Measurements from ENCODE around the gene TMEM131. TPM values are rescaled to one million over a fixed set of nuclear protein-coding genes. Genes with fewer than 3 reads are reported as not detected.
A peak's percentile ranks its signal among the peaks of the same experiment; 100 is the strongest.

Gene TMEM131
- total RNA-seq, 1 donor from 2014 or later, result 59.4 TPM

GRCh38 chr2:97983134-97983533 is 12.6 kb downstream of the TMEM131 start:
- Histone ChIP-seq H3F3A (ENCODE audit: low read depth) (peaks cover 15% of the 10 kb centered on the region), H3K4me2 (peak overlapping the region; percentile 25), H3K27me3 (no peaks in the 10 kb centered on the region), H3K9ac (no peak overlapping the region), H3K4me3 (no peak overlapping the region), H3K4me1 (peaks cover 14% of the 10 kb centered on the region), H3K36me3 (no peaks in the 10 kb centered on the region), H4K20me1 (ENCODE audit: low read depth) (peaks cover 7% of the 10 kb centered on the region), H3K79me2 (ENCODE audit: low read depth) (peaks cover 91% of the 10 kb centered on the region), H2AFZ (replicated peaks) (no peak overlapping the region), H3K9me3 (ENCODE audit: low read depth) (no peaks in the 10 kb centered on the region), H3K27ac (peak overlapping the region; percentile 5)
- Mint-ChIP-seq H3K4me3 (no peak overlapping the region), H3K27ac (no peak overlapping the region), H3K27me3 (ENCODE audit: insufficient read depth, low read depth) (no peaks in the 10 kb centered on the region), H3K9me3 (peaks cover 38% of the 10 kb centered on the region), H3K36me3 (peaks cover 42% of the 10 kb centered on the region), H3K4me1 (peaks cover 3% of the 10 kb centered on the region)
- DNase-seq (ENCODE audit: low spot score), result no peak
- no peak for TF ChIP-seq EZH2phosphoT487 (IDR thresholded peaks at IDR 0.05)
- TF ChIP-seq, protein P1, sequence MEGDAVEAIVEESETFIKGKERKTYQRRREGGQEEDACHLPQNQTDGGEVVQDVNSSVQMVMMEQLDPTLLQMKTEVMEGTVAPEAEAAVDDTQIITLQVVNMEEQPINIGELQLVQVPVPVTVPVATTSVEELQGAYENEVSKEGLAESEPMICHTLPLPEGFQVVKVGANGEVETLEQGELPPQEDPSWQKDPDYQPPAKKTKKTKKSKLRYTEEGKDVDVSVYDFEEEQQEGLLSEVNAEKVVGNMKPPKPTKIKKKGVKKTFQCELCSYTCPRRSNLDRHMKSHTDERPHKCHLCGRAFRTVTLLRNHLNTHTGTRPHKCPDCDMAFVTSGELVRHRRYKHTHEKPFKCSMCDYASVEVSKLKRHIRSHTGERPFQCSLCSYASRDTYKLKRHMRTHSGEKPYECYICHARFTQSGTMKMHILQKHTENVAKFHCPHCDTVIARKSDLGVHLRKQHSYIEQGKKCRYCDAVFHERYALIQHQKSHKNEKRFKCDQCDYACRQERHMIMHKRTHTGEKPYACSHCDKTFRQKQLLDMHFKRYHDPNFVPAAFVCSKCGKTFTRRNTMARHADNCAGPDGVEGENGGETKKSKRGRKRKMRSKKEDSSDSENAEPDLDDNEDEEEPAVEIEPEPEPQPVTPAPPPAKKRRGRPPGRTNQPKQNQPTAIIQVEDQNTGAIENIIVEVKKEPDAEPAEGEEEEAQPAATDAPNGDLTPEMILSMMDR (IDR thresholded peaks at IDR 0.05), result no peak
- no peak for TF ChIP-seq EZH2 (IDR thresholded peaks at IDR 0.05)

- H3K27me3 ChIP-seq, result no peaks in the 10 kb centered on the region
- Mint-ChIP-seq H3K4me3 (no peak overlapping the region), H3K27me3 (ENCODE audit: insufficient read depth, low read depth) (no peaks in the 10 kb centered on the region), H3K27ac (no peak overlapping the region), H3K36me3 (peaks cover 43% of the 10 kb centered on the region), H3K9me3 (peaks cover 34% of the 10 kb centered on the region), H3K4me1 (peaks cover 3% of the 10 kb centered on the region)
- no peaks in the 10 kb centered on the region for H3K9me3 ChIP-seq (ENCODE audit: low read depth)
- H3K79me2 ChIP-seq (ENCODE audit: low read depth), result peaks cover 87% of the 10 kb centered on the region
- no peak overlapping the region for H3K27ac ChIP-seq
- H3F3A ChIP-seq (ENCODE audit: low read depth), result peaks cover 15% of the 10 kb centered on the region
- DNase-seq (ENCODE audit: low spot score), result no peak
- H3K9ac ChIP-seq, result no peak overlapping the region
- no peak for TF ChIP-seq EZH2 (IDR thresholded peaks at IDR 0.05)
- TF ChIP-seq, protein P1 (IDR thresholded peaks at IDR 0.05), result no peak
- no peak for TF ChIP-seq EZH2phosphoT487 (IDR thresholded peaks at IDR 0.05)
- H3K36me3 ChIP-seq, result no peaks in the 10 kb centered on the region
- peak overlapping the region; percentile 25 for H3K4me2 ChIP-seq
- H3K4me1 ChIP-seq, result peaks cover 14% of the 10 kb centered on the region
- H3K4me3 ChIP-seq, result no peak overlapping the region
- peaks cover 7% of the 10 kb centered on the region for H4K20me1 ChIP-seq (ENCODE audit: low read depth)
- H2AFZ ChIP-seq (replicated peaks), result no peak overlapping the region
Measured at GRCh38 chr2:97982621-97983020, 13.1 kb downstream of the TMEM131 start.

DNA sequence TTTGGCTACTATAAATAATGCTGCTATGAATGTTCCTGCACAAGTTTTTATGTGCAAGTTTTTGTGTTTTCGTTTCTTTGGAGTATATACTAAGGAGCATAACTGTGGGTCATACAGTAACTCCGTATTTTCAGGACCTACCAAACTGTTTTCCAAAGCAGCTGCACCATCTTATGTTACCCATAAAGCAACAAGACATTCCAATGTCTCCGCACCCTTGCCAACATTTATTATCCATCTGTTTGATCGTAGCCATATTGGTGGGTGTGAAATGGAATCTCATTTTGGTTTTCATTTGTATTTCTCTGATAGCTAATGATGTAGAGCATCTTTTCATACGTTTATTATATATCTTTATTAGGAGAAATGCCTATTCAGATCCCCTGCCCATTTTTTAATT is 13.8 kb downstream of the TMEM131 start:
- no peak overlapping the region for H3K4me3 Mint-ChIP-seq
- Histone ChIP-seq H4K20me1 (ENCODE audit: low read depth) (peaks cover 7% of the 10 kb centered on the region), H3K36me3 (no peaks in the 10 kb centered on the region), H3K79me2 (ENCODE audit: low read depth) (peaks cover 87% of the 10 kb centered on the region), H3K4me3 (no peak overlapping the region), H3K4me2 (no peak overlapping the region), H3F3A (ENCODE audit: low read depth) (peaks cover 15% of the 10 kb centered on the region), H3K27ac (no peak overlapping the region), H3K27me3 (no peaks in the 10 kb centered on the region), H3K9ac (no peak overlapping the region), H3K9me3 (ENCODE audit: low read depth) (no peaks in the 10 kb centered on the region), H2AFZ (replicated peaks) (no peak overlapping the region), H3K4me1 (peaks cover 14% of the 10 kb centered on the region)
- H3K27ac Mint-ChIP-seq, result no peak overlapping the region
- no peaks in the 10 kb centered on the region for H3K27me3 Mint-ChIP-seq (ENCODE audit: insufficient read depth, low read depth)
- DNase-seq (ENCODE audit: low spot score), result no peak
- H3K36me3 Mint-ChIP-seq, result peaks cover 46% of the 10 kb centered on the region
- TF ChIP-seq EZH2phosphoT487 (IDR thresholded peaks at IDR 0.05) (no peak), EZH2 (IDR thresholded peaks at IDR 0.05) (no peak)
- TF ChIP-seq, protein P1 (IDR thresholded peaks at IDR 0.05), result no peak
- peaks cover 35% of the 10 kb centered on the region for H3K9me3 Mint-ChIP-seq
- peaks cover 3% of the 10 kb centered on the region for H3K4me1 Mint-ChIP-seq
